H1 (cell line): ENCODE measurements around the gene SMG5. TPM values are rescaled to one million over a fixed set of nuclear protein-coding genes. Genes with fewer than 3 reads are reported as not detected.

Experiments
- BACH1 ChIP-seq: IDR thresholded peaks from 2 replicates; pipeline ENCODE4 v1.6.1; 2012; ENCODE audit warnings: low read length, improper control_type of control experiment
- CREB1 ChIP-seq: IDR thresholded peaks from 2 replicates; pipeline ENCODE4 v1.6.1; 2012; ENCODE audit warnings: inconsistent platforms
- E2F6 ChIP-seq: IDR thresholded peaks from 2 replicates; pipeline ENCODE4 v1.6.1; 2012; ENCODE audit warnings: inconsistent platforms
- SIRT6 ChIP-seq: IDR thresholded peaks from one replicate; pipeline ENCODE4 v1.7.1; 2012; ENCODE audit warnings: low read length, inconsistent platforms
- polyA plus RNA-seq, 7 experiments: library from polyadenylated mRNA; depleted of rRNA in 3 of 7; stranded (reverse) in 5 of 7; unstranded in 2 of 7; fragments of >200 nt in 5 of 7; fragments of 200-250 nt in 2 of 7; gene quantifications; 1 replicate in 5 of 7; 2 replicates in 1 of 7; 4 replicates in 1 of 7; pipeline versions ENCODE4 v1.2.1 to v1.2.3, GENCODE V29; 2011 to 2013; ENCODE audit warnings: missing spikeins in 2 of 7, mixed read lengths in 2 of 7
- total RNA-seq: library from RNA; stranded (reverse); fragmentation: NEBNext Ultra II Directional; extraction: Animal tissue kit (Norgen Biotek cat#: 25700); gene quantifications from 2 replicates; pipeline ENCODE4 v1.2.1, GENCODE V29; 2021

SMG5 gene
- total and polyA plus RNA-seq, 2 of the 8 experiments (the other 6 are each of a cell fraction or from before 2014, with no cell fraction given), result 32.7 to 98.0 TPM

GRCh38 chr1:156293895-156294294, 11.3 kb upstream of the SMG5 start (continued):
- TF ChIP-seq E2F6, result no peak
- TF ChIP-seq CREB1, result no peak
- no peak for TF ChIP-seq SIRT6
- TF ChIP-seq BACH1, result no peak
